Mucosa of descending colon (tissue), 3 donors: ENCODE data around the gene MKX. TPM values are rescaled to one million over a fixed set of nuclear protein-coding genes. Genes with fewer than 3 reads are reported as not detected.

Experiments
- ATAC-seq: fragments of 200-7000 bp; cut with Tn5 transposase; one replicate; pipeline ENCODE4 v1.9.1; 2020; ENCODE audit warnings: mild to moderate bottlenecking, moderate library complexity
- DNase-seq, 3 donors: peaks; one replicate each; pipeline ENCODE4 v3.0.0-alpha.2; 2020
- H3K36me3 ChIP-seq: fragments of 200-600 bp; one replicate; pipeline ENCODE4 v1.8.0; 2021; ENCODE audit warnings: low read depth, mild to moderate bottlenecking
- H3K4me1 ChIP-seq: fragments of 200-600 bp; one replicate; pipeline ENCODE4 v1.8.0; 2021; ENCODE audit warnings: low read depth, mild to moderate bottlenecking
- H3K4me3 ChIP-seq: fragments of 200-600 bp; one replicate; pipeline ENCODE4 v1.8.0; 2021; ENCODE audit warnings: mild to moderate bottlenecking
- H3K9me3 ChIP-seq: fragments of 200-600 bp; one replicate; pipeline ENCODE4 v1.8.0; 2021; ENCODE audit warnings: mild to moderate bottlenecking
- CTCF ChIP-seq: fragments of 200-600 bp; IDR thresholded peaks from one replicate; pipeline ENCODE4 v1.8.0; 2022; ENCODE audit warnings: antibody characterized with exemption, mild to moderate bottlenecking
- intact Hi-C, 2 donors: fragments of 100-400 bp; cut with DNase I in 1 of 2; cut with micrococcal nuclease in 1 of 2; formaldehyde crosslinking; loops; one replicate each; pipeline versions ENCODE4 v1.11.0 to v1.11.1; 2022; cut with DNase I, micrococcal nuclease
- total RNA-seq, 3 donors: library from RNA; stranded (reverse); fragmentation: NEBNext Ultra II Directional in 2 of 3; extraction: Animal tissue kit (Norgen Biotek cat#: 25700) in 2 of 3; gene quantifications; one replicate each; pipeline versions ENCODE4 v1.2.1 to v1.2.4, GENCODE V29; 2021 to 2023
- donor health status: DM: no; HTN: no; CAD: no; lungs with moderate emphysema.
- donor health status: DM: no; HTN: no; CAD: no.
- donor health status: DM: no; HTN: yes; CAD: no.

MKX gene
- total RNA-seq, 3 donors from 2014 or later: 0.26 to 4.2 (median 1.2) TPM

GRCh38 chr10:27741173-27742091 is 4.2 kb downstream of the MKX start:
- Histone ChIP-seq H3K4me1 (peaks cover 36% of the 10 kb centered on the region), H3K9me3 (no peaks in the 10 kb centered on the region), H3K4me3 (no peak overlapping the region), H3K36me3 (no peaks in the 10 kb centered on the region)
- intact Hi-C loops: loop anchor here in 1 of 2 donors (10.0 kb wide), 1 partner anchor 503 kb away; no protein-coding TSS in a partner anchor
- peak in 1 of 3 donors; percentile 21 for DNase-seq
- ATAC-seq: no peak
- no peak for TF ChIP-seq CTCF

- Histone ChIP-seq H3K4me1 (peaks cover under 1% of the 10 kb centered on the region), H3K36me3 (no peaks in the 10 kb centered on the region), H3K4me3 (no peak overlapping the region), H3K9me3 (no peaks in the 10 kb centered on the region)
- ATAC-seq (no peak), DNase-seq (no peak)
- intact Hi-C loops: no loop called here
- no peak for TF ChIP-seq CTCF
Measured at GRCh38 chr10:27736396-27736795, 9.2 kb downstream of the MKX start.

GRCh38 chr10:27730041-27730440 is 15.6 kb downstream of the MKX start:
- no peak for TF ChIP-seq CTCF
- H3K4me3 ChIP-seq: no peak overlapping the region
- H3K36me3 ChIP-seq: no peaks in the 10 kb centered on the region
- intact Hi-C loops: no loop called here
- ATAC-seq: no peak
- H3K9me3 ChIP-seq: no peaks in the 10 kb centered on the region
- DNase-seq: no peak
- no peaks in the 10 kb centered on the region for H3K4me1 ChIP-seq

DNA sequence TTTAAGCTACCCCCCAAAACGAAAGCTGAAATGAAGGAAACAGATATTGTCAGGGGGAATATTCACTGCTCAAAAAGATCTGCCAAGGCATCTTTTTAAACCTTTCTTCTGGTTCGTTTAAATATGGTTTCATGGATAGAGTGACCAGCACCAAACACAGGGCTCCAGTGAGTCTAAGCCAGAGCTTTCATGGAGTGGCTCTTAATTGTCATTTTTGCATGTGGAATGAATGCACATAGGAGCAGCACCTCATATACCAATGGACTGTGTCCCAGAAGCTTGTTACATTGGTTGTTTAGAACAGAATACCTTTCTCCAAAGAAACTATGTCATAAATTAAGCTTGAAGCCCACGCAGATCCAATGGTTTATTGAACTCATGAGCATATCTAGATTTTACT is 17.3 kb downstream of the MKX start:
- ATAC-seq (no peak), DNase-seq (no peak)
- no peak overlapping the region for H3K4me3 ChIP-seq
- no peaks in the 10 kb centered on the region for H3K4me1 ChIP-seq
- TF ChIP-seq CTCF: no peak
- no peaks in the 10 kb centered on the region for H3K36me3 ChIP-seq
- intact Hi-C loops: no loop called here
- H3K9me3 ChIP-seq: no peaks in the 10 kb centered on the region

GRCh38 chr10:27724287-27724686 is 21.3 kb downstream of the MKX start:
- Histone ChIP-seq H3K4me3 (no peak overlapping the region), H3K36me3 (no peaks in the 10 kb centered on the region), H3K9me3 (no peaks in the 10 kb centered on the region), H3K4me1 (no peaks in the 10 kb centered on the region)
- no peak for DNase-seq
- no peak for ATAC-seq
- intact Hi-C loops: no loop called here
- no peak for TF ChIP-seq CTCF
